H1 (cell line): ENCODE results near the gene NHS.

Source experiments
- CBX5 ChIP-seq: fragments of 300-800, 300-1000 bp; sonication (generic); IDR thresholded peaks from 2 replicates; pipeline ENCODE4 v1.7.1; 2016; ENCODE audit warnings: antibody characterized with exemption, low read length, low read depth
- NRF1 ChIP-seq: IDR thresholded peaks from 2 replicates; pipeline ENCODE4 v1.6.1; 2011; ENCODE audit warnings: mild to moderate bottlenecking, low read depth, low read length, improper control_type of control experiment
- POLR2A ChIP-seq, 2 experiments: IDR thresholded peaks; 1 replicate in 1 of 2; 2 replicates in 1 of 2; pipeline ENCODE4 v1.6.1; 2011; ENCODE audit warnings: low read depth in 2 of 2, low read length in 2 of 2, mild to moderate bottlenecking in 2 of 2; ENCODE audit errors: control extremely low read depth in 1 of 2
- POLR2AphosphoS5 ChIP-seq: IDR thresholded peaks from 2 replicates; pipeline ENCODE4 v1.6.1; 2011; ENCODE audit warnings: low read depth, low read length
- TF ChIP-seq, protein P1 (sequence below), 3 experiments: IDR thresholded peaks; 1 replicate in 2 of 3; 2 replicates in 1 of 3; pipeline versions ENCODE4 v1.5.1 to v1.6.1; 2011; ENCODE audit warnings: low read length in 3 of 3, mild to moderate bottlenecking in 3 of 3, inconsistent platforms in 2 of 3, low read depth in 1 of 3, moderate library complexity in 1 of 3; ENCODE audit not compliant: insufficient read depth in 1 of 3; ENCODE audit errors: control extremely low read depth in 1 of 3

DNA sequence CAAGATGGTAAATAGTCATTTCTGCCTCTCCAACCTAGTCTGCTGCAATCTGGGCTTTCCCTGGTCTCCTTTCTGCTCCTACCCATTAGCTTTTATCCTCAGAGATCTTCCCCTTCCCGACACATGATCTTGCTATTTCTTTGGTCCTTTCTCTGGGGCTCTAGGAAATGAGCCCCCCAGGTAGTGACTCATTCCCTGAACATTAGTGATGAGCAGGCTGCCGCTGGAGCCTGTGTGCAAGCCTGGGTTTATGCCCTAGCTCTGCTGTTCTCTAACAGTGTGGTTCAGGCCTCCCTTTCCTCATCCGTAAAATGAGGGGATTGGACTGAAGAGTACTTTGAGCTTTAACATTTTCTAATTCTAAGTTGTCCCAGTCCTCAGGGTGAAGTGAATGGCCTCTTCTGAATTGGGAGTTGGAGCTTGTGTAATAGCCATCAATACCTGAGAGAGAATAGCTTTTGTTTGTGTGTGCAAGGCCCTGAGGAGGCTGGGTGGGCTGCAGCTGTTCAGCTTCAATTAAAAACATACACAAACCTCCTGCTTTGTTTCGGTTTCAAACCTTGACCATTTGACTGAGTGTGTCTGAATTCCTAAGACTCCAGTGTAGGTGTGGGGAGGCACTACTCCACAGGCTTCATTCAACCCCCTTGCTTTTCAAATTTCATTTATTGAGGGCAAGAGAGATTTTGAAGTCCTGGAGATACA, 246.7 kb downstream of the NHS start:
- TF ChIP-seq CBX5 (no peak), NRF1 (no peak), POLR2AphosphoS5 (no peak), POLR2A (IDR thresholded peaks at IDR 0.05; ENCODE audit: control extremely low read depth in 1 of 2, low read depth in 2 of 2, low read length in 2 of 2) (no peak)
- TF ChIP-seq, protein P1, sequence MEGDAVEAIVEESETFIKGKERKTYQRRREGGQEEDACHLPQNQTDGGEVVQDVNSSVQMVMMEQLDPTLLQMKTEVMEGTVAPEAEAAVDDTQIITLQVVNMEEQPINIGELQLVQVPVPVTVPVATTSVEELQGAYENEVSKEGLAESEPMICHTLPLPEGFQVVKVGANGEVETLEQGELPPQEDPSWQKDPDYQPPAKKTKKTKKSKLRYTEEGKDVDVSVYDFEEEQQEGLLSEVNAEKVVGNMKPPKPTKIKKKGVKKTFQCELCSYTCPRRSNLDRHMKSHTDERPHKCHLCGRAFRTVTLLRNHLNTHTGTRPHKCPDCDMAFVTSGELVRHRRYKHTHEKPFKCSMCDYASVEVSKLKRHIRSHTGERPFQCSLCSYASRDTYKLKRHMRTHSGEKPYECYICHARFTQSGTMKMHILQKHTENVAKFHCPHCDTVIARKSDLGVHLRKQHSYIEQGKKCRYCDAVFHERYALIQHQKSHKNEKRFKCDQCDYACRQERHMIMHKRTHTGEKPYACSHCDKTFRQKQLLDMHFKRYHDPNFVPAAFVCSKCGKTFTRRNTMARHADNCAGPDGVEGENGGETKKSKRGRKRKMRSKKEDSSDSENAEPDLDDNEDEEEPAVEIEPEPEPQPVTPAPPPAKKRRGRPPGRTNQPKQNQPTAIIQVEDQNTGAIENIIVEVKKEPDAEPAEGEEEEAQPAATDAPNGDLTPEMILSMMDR (IDR thresholded peaks at IDR 0.05; ENCODE audit: control extremely low read depth in 1 of 3, insufficient read depth in 1 of 3, low read depth in 1 of 3, low read length in 3 of 3): no peak
